Measurements from ENCODE around the gene STK33.

STK33 gene

DNA sequence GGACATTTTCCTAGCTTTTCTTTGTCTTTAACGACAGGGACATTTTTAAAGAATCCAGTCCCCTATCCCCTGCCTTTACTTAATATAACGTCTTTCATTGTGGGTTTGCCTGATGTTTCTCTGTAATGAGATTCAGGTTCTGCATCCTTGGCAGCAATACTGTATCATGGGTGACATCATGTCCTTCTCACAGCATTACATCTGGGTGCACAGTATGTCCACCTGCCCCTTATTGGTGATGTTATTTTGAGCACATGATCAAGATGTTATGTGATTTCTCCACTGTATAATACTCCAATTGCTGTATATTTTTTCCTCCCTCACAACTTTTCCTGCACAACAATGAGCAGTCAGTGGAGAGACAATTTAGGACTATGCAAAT is 9.7 kb upstream of the STK33 start:
- no peak for DNase-seq (ENCODE audit: low read depth in 2 of 2)

DNA sequence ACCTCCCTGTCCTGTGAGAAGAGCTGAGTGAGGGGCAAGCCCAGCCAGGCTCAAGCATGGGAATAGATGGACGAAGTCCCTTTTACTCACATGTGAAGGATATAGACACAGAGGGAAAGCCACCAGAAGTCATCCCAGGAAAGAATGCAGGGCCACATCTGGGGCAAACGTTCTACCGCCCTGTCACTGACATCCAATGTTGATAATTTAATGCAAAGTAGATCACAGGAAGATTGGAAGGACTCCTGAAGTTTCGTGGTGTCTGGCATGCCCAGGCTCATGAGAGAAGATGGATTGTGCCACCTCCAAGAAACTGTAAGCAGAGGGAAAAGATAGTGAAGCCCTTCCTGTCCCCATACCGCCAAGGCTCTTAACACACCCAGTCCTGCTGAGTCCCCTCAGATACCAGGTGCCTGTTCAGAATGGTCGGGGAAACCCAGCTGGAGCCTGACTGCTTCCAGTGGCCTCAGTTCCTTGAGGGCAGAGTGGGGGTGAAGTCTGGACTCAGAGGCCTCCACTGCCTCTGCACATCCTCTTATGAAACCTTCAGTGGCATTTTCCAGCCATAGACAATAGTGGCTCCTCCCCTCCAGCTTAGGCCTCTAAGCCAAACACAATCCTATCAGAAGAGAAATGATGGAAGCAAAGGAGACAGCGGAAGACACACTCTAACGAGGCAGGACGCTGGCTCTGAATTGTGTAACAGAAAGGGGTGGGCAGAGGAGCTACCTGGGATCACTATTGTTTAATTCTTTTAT is 7.5 kb upstream of the STK33 start:
- DNase-seq (ENCODE audit: low read depth in 2 of 2): no peak

DNA sequence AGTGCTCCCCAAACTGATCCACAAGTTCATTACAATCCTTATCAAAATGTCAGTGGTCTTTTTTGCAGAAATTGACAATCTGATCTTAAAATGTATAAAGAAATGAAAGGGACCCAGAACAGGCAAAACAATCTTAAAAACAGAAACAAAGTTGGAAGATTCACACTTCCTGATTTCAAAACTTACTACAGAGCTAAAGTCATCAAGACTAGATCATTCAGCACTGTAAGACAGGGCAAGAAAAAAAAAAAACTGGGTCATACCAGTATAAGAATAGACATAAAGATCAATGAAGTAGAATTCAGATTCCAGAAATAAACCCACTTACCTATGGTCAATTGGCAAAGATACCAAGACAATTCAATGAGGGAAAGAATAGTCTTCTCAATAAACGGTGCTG is 4.5 kb upstream of the STK33 start:
- DNase-seq (ENCODE audit: low read depth in 2 of 2): no peak

DNA sequence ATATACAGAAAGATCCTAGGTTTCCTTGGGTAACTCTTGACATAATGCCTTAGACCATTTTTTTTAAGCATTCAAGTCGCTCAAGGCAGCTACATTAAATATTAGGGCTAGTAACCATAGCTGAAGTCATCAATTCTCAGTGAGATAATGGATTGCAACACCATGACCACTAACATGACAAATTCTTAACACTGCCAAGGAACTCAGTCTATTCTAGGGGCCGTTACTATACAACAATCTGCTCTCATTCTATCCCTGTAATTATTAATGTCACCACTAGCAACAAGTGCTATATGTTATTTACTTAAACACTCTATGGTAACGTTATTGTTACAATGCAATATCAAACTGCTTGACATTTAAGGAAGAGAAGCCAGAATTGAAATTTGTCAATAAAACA is 3.2 kb upstream of the STK33 start:
- DNase-seq (ENCODE audit: low read depth in 2 of 2): no peak

DNA sequence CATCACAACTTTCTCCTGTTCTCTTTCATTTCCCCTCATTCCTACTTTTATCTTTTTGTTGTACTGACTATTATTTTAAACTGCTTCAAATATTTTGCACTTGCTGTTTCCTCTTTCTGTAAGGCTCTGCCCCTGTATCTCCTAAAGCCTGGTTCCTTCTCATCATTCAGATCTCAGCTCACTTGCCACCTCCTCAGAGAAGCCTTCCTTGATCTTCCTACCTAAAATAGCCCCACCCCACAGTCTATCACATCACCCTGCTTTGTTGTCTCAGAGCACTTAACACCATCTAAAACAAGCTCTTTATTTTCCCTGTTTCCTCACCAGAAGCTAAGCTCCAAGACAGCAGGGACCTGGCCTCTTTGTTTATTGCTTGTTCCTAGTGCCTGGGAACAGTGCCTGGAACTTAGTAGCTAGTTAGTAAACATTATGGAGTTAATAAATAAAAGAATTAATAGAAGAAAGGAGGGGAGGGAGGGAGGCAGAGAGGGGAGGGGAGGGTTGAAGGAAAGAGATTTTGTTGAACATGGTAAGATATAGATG is 2.5 kb upstream of the STK33 start:
- DNase-seq (ENCODE audit: low read depth in 2 of 2): no peak

DNA sequence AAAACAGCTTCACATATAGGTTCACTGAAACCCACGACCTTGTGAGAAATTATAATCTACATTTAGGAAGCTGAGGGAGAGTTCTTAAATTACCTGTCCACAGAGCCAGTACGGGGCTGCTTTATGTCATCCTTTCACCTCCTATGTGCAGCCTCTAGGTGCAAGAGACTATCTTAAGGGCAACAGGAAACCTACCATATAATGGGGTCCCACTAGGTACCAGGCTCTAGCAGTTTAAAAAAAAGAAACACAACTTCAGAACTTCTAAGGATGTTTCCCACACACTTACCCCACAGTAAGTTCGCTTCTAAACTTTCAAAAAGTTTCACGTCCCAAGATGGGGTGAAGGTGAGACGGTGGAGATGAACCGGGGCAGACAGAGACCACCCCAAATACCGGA is 573 bp downstream of the STK33 start:
- no peak for DNase-seq (ENCODE audit: low read depth in 2 of 2)

DNA sequence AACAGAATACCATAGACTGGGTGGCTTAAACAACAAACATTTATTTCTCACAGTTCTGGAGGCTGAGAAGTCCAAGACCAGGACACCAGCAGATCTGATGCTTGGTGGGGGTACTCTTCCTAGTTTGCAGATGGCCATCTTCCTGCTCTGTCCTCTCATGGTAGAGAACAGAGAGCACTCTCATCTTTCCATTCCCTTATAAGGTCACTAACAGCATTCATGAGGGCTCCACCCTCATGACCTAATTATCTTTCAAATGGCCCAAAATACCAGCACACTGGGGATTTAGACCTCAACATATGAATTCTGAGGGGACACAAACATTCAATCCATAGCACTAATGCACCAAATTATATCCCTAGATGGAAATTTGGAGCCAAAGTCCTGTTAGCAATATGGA is 6.1 kb downstream of the STK33 start:
- no peak for DNase-seq (ENCODE audit: low read depth in 2 of 2)

DNA sequence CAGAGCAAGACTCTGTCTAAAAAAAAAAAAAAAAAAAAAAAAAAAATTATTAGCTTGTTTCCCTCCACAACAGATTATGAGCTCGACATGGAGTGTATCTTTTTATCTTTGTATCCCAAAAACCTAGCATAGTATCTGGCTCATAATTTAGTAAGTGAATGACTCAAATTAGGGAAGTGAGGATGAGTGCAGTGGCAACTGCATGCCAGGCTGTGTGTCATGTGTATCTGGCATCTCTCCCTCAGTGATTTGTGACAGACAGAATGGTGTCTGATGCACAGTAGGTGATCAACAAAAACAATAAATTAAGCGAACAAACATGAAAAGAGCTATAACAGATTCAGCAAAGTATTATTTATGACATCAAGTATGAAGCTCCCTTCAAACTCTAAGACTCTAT is 7.2 kb downstream of the STK33 start:
- no peak for DNase-seq (ENCODE audit: low read depth in 2 of 2)

DNA sequence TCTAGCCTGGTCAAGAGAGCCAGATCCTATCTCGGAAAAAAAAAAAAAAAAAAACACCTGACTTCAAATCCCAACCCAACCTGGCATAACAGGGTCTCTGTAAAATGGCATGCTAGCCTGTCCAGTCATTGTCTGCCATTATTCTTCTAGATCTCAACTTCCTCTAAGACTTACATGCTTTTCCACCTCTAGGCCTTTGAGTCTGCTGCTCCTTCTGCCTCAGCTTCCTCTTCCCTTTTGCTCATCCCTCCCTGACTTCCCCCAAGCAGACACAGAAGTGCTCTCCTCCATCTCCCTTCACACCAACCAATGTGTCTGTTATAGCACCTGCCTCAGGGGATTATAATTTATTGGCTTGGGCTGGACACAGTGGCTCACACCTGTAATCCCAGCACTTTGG is 7.8 kb downstream of the STK33 start:
- no peak for DNase-seq (ENCODE audit: low read depth in 2 of 2)

DNA sequence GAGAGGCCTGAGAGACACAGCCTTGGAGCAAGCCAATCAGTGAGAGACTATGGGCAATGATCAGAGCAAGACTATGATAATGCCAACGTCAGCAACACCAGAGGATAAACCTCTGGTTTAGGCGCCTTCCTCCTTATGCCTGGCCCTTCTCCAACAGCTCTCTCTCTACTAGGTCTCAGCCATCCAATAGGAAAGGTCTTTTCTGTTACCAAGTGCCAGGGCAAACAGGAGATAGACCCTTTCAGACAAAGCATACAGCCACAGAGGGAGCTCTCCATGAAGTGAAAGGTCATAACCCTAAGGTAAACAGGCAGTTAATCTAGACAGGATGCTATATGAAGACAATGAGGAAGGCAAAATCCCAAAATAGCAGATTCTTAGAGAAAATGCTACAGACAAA is 9.5 kb downstream of the STK33 start:
- no peak for DNase-seq (ENCODE audit: low read depth in 2 of 2)

DNA sequence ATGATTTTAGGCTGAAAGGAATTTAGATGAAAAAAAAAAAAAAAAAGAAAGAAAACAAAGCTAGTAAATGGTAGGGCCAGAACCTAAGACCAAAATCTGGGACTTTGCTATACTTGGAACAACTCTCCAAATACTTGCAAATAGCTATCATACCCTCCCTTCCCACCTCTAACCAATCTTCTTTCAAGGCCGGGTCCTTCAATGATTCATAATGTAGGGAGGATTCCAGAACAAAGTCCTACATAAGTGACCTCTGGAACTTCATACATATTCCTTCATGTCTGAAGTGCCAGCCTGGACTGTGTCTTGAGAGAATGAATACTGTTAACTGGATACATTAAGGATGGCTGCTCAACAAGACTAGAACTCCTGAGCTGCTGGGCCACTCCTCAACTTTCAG is 9.9 kb downstream of the STK33 start:
- DNase-seq (ENCODE audit: low read depth in 2 of 2): no peak

DNA sequence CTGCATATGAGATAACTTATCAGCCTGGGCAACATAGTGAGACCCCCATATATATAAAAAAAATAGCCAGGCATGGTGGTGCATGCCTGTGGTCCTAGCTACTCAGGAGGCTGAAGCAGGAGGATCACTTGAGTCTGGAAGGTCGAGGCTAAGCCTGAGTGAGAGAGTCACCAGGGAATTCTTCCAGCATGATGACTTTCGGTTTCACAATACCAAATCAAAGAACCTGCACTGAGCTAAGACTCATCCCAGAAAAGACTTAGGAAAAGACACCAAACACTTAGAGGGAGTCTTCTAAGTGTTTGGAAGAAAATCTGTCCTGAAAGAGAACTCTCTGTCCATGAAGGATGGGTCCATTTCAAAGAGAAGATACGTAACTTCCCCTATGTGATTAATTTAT is 12.7 kb downstream of the STK33 start:
- no peak for DNase-seq (ENCODE audit: low read depth in 2 of 2)

DNA sequence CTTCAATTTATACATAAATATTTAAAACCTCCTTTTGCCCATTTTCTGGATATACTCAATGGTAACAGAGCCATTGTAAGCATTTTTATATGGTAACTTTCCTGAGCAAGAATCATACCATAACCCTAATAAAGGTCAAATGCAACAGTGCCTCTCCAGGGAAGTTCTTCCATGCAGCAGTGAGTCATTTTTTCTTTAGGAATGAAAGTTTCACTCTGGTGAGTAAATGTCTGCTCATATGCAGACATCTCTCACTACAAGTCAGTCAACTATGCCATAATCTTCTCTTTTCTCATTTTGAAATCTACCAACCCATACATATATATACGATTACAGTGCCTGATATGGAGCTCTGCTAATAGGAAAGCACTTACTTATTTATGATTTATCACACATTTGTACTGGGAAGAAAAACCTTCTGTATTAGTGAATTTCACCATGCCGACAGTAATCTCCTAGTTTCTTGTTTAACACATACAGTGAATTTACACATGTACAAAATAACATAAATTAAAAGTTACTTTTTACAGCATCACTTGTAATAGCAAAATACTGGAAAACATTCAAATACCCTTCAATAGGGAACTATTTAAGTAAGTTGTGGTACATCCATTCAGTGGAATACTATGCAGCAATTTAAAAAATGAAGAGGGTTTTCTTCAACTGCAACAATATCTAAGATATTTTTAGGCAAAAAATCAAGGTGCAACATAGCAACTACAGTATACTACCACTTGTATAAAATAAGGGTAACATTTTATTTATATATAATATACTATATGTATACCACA is 16.0 kb downstream of the STK33 start:
- no peak for DNase-seq (ENCODE audit: low read depth in 2 of 2)

DNA sequence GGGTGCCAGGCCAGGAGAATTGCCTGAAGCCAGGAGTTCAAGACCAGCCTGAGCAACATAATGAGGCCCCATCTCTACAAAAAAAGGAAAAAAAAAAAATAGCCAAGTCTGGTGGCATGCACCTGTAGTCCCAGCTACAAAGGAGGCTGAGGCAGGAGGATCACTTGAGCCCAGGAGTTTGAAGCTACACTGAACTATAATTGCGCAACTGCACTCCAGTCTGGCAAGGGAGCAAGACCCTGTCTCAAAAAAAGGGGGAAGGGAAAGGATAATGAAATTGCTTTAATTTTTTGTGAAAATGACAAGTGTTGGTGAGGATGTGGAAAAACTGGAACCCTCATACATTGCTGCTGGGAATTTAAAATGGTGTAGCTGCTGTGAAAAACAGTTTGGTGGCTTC is 19.2 kb downstream of the STK33 start:
- no peak for DNase-seq (ENCODE audit: low read depth in 2 of 2)

DNA sequence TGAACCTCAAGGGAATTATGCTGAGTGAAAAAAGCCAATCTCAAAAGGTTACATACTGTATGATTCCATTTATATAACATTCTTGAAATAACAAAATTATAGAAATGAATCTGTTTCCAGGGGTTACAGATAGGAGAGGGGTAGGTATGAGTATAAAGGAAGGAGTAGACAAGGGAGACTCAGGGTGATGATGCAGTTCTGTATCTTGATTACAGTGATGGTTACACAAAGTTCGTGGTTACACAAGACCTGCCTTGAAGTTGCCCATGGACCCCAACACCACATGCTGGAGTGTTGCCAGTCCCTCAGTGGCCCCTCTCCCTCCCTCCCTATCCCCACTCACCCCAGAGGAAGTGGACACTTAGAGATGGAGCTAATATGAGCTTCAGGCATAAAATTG is 20.3 kb downstream of the STK33 start:
- no peak for DNase-seq (ENCODE audit: low read depth in 2 of 2)

DNA sequence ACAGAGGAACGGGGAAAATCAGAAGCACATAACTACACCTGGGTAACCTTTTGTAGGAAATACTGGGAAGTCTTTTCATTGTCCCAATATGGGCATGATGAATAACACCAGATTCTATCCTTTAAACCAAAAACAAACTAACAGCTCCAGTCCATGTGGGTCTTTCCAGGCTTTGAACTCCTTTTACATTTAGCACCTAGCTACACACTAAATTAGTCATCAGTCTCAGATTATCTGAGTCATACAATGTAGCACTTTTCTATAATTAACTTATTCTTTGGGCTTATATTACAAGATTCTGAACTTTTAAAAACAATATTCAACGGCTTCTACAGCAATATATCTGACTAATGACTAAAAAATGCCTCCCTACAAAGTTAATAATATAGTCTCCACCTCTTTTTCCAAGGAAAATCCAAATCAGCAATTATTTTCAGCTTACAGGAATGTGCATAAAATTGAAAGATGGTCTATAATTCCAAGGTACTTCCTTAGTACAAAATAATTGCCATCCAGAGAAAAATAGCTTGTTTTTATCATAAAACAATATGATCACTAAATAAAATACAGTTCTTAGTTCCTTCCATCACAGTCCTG is 26.3 kb downstream of the STK33 start:
- DNase-seq (ENCODE audit: low read depth in 2 of 2): no peak

DNA sequence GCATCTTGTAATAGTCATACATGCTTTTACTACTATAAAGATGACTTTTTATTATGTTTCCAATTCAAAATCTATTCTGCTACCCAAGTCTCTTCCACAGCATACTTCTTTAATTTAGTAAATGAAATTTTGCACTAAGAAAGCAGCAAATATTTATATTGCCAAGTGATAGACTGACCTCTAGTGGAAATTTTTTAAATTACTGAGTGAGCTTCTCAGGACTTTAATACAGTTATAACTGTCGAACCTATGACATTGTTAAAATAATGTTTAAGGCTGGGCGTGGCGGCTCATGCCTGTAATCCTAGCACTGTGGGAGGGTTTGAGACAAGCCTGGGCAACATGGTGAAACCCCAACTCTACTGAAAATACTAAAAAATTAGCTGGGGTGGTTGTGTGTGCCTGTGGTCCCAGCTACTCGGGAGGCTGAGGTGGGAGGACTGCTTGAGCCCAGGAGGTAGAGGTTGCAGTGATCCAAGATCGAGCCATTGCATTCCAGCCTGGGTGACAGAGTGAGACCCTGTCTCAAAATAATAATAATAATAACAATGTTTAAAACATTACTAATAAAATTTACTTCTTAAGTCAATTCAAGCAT is 27.3 kb downstream of the STK33 start:
- no peak for DNase-seq (ENCODE audit: low read depth in 2 of 2)

DNA sequence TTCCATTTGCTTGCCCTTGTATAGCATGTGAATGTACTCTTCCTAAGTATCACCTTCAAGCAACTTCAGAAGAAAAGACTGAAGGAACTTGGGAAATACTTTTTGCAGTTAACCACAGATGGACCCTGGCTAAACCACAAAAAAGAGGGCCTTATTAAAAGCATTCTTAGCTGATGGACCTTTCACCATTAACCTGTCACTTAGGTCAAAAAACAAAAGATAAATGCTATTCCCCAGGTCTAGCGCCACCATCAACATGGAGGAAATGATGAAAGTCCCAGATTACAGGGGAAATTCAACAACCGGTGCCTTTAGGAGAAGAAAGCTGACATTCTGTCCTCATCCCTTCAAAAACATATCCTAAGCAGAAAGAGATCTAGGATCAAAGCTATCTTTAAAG is 29.5 kb downstream of the STK33 start:
- no peak for DNase-seq (ENCODE audit: low read depth in 2 of 2)

DNA sequence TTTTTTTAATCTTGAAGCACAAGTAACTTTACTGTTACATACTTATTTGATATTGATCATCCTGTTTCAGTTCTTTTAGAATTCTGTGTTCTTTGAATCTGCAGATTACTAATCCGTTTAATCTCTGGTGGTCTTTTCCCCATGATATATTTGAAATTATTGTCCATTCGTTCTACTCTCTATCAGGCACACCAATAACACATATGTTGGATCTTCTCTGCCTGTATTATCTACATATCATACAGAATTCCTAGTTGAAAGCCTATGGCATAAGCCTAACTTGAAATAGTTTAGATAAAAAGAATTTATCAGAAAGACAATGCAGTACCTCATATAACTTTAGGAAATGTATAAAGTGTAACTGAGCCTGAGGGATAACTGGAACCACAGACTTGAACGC is 32.6 kb downstream of the STK33 start:
- no peak for DNase-seq (ENCODE audit: low read depth in 2 of 2)

DNA sequence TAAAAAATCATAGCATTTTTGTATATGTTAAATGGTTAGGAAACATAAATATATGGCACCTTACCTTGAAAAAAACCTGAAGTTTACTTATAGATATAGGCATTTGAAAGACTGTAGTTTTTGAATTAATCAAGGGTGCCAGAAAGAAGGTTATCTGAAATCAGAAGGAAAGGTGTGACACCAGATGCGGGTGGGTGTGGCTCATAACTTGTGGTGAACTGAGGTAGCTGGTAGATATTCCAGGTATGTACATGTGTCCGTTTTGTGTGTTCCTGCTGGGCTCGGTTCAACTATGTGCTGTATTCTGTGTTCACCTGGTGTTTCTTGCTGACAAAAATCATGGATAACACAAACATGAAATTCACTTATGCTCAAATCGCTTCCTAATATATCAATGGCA is 35.6 kb downstream of the STK33 start:
- no peak for DNase-seq (ENCODE audit: low read depth in 2 of 2)

DNA sequence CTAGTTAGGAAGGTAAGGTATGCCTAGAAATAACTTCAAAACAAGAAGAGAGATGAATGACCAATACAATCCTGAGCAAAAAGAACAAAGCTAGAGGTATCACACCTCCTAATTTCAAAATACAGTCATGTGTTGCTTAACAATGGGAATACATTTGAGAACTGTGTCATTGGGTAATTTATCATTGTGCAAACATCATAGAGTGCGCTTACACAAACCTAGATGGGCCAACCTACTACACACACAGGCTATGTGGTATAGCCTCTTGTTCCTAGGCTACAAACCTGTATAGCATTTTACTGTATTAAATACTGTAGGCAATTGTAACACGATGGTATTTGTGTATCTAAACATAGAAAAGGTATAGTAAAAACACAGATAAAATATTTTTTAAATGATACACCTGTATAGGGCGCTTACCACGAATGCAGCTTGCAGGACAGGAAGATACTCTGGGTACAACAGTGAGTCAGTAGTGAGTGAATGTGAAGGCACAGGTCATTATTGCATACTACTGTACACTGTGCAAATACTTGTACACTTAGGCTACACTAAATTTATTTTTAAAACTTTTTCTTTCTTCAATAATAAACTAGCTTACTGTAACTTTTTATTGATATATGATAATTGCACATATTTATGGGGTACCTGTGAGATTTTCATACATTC is 48.2 kb downstream of the STK33 start:
- no peak for DNase-seq (ENCODE audit: low read depth in 2 of 2)

DNA sequence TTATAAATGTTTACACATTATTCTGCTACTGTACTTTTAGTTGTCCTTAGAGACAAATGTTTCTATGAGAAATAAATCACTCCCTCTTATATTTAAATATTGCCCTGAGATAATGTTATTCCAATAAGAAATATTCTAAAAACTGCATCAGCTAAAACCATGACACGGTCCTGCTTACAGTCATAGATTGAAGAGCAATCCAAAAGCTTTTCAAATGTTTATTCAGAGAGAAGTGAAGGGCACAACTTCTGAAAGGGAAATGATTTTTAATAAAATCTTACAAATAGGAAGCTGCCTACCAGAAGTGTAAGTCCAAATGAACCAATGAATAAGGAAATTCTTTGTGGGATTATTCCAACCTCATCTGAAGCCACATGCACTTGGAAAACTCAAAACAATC is 49.2 kb downstream of the STK33 start:
- no peak for DNase-seq (ENCODE audit: low read depth in 2 of 2)

Measured in stimulated activated CD4-positive, alpha-beta T cell treated with anti-CD3 and anti-CD28 coated beads, Interleukin-4, amount 100 ng/mL, for 48 hours (primary cell).